ENCODE measurements around the gene CCDC85B.

CCDC85B gene

GRCh38 chr11:65857853-65858680, 32.4 kb upstream of the CCDC85B start, which contains the start of gene CFL1:
Gene CFL1 (minus strand): TSS chr11:65858180. CDS start chr11:65858099, 81 bp downstream.
- peak; percentile 99 for DNase-seq (ENCODE audit: low read depth)

DNA sequence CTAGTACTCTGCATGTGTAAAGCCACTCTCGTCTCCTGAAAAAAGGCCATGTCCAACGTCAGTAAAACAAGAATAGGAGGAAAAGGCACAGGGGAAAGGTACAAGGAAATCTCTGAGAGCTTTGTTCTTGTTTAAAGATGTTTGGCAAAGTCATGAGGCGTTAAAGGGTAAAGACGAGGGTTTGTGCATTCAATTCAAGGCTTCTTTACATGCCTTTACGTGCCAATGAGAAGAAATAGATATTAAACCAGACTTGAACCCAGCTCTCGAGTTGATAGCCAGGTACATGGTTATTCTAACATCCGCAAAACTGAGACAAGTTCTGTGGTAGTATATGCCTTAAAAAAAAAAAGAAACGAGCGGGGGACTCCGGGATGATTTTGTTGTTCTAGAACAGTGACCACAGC, 31.8 kb upstream of the CCDC85B start:
- no peak for DNase-seq (ENCODE audit: low read depth)

DNA sequence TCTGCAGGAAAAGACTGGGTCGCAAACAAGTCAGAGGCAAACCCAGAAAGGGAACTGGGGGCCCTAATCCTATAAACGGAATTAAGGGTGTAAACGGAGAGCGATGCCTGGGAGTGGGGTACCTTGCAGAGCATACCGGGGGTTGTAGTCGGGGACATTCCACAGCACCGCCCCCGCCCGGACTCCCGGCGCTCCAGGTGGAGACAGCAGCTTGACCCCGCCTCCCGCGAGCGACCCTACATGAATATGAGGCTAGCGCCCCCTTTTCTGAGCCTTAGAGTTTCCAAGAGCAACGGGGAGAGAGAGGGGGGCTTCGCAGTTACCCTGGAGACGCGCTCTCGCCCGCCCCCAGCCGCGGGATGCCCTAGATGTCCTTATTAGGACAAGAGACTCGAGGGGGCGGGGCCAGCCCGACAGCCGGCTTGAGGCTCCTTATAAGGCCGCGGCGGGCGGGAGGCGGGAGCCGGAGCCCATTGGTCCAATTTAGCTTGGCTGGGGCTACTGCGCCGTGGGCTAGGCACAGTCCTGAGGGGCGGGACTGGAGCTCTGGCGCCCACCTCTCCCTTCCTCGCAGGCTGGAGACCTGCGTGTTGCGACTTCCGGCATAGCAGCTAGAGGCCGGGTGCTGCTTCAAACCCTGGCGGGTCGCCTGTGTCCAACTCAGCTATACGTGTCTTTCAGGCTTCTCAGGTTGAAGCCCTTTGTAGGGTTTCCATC, 31.2 kb upstream of the CCDC85B start:
- DNase-seq (ENCODE audit: low read depth) = peak; percentile 98

DNA sequence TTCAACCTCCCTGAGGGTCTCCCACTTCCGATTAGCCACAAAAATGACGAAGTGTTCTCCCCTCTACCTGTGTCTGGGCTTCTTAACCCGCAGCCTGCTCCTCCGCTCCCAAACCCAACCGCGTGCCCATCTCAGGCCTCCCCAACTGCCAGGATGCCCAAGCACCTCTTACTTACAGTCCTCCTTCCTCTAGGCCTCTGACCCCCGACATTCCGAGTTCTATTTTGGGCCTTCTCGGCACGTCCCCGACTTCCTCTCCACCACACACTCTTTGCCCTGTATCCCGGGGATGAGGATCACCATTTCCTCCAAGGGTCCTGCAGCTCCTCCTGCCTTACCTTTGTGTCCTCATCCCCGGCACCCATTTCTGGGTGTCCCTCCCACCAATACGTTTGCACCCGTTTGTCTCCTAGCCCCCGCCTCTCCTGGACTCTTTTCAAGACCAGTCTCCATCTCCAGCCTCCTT, 30.6 kb upstream of the CCDC85B start:
- no peak for DNase-seq (ENCODE audit: low read depth)

- peak; percentile 95 for DNase-seq (ENCODE audit: low read depth)
Measured at GRCh38 chr11:65860278-65861164, 30.0 kb upstream of the CCDC85B start, which contains the start of gene MUS81. Gene MUS81 (plus strand): TSS chr11:65860433. CDS start chr11:65860754, 321 bp downstream.

DNA sequence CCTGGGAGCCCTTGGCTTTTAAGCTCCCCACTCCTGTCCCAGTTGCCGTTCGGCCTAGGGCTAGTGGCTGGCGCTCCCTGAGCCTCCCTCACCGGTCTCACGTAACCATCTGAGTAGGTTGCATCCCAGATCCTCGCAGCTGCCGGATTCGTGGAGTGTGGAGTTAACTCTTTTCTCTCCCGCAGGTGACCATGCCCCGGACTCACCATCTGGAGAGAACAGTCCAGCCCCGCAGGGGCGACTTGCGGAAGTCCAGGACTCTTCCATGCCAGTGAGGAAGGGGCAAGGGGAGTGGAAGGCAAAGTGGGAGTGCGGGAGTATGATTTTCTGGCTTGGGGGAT, 29.3 kb upstream of the CCDC85B start:
- no peak for DNase-seq (ENCODE audit: low read depth)

DNA sequence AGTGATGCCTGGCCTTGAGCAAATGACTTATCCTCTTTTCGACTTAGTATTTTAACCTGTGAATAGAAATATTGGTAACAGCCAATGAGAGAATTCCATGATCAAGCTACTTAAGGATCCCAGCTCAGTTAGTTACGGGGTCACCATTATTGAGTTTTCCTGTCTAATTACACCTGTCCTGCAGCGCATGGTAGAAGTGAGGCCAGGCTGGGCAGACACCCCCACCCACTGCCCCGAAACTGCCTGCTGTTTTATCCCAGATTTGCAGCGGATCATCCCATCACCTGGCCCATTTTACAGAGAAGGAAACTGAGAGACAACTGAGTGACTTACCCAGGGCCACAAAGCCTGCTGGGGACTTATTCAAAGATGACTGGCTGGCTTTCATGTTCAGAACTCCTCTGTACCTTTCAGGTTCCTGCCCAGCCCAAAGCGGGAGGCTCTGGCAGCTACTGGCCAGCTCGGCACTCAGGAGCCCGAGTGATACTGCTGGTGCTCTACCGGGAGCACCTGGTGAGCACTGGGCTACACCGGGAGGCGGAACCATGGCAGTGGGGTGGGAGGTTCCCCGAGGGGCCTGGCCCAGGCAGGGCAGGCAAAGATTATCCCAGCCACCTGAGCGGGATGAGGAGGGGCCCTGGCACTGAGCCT, 28.8 kb upstream of the CCDC85B start:
- DNase-seq (ENCODE audit: low read depth) = no peak

DNA sequence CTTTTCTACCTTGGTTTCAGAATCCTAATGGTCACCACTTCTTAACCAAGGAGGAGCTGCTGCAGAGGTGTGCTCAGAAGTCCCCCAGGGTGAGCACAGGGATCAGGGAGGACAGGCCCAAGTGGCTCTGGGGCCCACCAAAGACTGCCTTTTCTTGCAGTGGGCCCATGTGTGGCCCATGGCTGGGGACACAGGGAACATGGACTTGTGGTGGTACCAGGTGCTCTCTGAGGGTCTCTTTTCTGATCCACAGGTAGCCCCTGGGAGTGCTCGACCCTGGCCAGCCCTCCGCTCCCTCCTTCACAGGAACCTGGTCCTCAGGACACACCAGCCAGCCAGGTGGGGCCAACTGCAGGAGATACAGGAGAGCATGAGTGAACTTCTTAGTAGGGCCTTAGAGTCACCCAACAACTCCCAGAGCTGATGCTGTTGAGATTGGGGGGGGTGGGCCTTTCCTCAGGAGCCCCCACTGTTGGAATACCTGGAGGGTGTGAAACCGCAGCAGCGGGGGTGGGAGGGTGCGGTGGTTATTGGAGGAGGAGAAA, 28.2 kb upstream of the CCDC85B start:
- no peak for DNase-seq (ENCODE audit: low read depth)

DNA sequence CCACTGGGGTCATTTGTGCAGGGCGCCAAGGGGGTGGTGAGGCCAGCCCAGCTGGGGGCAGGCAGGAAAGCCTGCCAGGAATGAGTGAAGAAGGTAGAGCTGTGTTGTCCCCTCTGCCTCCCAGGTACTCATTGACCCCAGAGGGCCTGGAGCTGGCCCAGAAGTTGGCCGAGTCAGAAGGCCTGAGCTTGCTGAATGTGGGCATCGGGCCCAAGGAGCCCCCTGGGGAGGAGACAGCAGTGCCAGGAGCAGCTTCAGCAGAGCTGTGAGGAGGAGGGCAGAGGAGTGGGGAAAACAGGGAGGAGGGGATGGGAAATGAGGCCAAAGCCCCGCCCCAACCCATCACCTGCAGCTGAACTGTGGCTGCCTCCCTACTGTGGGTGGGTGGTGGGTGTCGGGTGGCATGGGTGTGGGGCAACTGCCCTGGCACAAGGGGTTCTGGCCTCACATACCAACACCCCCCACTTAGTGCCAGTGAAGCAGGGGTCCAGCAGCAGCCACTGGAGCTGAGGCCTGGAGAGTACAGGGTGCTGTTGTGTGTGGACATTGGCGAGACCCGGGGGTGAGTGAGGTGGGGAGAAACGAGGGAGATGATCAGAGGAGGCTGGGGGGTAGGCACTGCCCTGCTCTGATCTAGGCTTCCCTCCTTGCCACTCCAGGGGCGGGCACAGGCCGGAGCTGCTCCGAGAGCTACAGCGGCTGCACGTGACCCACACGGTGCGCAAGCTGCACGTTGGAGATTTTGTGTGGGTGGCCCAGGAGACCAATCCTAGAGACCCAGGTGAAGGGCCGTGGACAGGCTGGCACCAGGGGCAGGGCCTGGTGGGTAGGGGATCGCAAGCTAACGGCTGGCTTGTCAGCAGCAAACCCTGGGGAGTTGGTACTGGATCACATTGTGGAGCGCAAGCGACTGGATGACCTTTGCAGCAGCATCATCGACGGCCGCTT, 27.3 kb upstream of the CCDC85B start:
- no peak for DNase-seq (ENCODE audit: low read depth)

DNA sequence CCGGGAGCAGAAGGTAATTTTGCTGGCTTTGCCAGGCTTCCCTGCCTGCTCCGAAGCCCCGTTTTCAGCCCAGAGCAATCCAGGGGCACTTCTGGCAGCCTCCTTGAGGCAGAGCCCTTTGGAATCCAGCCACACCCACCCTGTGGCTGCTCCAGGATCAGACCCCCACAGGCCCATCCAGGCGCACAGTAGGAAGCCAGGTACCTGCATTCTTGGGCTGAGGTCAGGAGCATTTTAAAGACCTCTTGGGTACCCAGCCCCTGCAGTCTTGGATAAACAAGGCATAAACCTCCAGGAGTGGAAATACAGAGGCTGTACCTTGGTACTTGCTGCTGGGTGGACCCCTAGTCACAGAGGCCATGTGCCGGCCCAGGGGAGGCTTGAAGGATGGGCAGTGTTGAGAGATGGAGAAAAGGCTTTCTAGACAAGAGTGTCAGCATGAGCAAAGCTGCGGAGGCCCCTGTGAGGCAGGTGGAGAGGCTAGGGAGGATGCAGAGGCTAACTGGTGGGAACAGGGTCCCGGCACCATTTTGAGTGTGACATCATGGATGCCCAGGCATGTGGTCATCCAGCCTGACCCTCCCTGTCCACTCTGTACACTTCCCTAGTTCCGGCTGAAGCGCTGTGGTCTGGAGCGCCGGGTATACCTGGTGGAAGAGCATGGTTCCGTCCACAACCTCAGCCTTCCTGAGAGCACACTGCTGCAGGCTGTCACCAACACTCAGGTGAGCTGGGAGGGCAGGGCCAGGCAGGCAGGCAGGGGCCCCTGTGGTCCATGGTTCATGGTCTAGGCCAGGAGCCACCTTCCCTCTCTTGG, 26.4 kb upstream of the CCDC85B start:
- no peak for DNase-seq (ENCODE audit: low read depth)

DNA sequence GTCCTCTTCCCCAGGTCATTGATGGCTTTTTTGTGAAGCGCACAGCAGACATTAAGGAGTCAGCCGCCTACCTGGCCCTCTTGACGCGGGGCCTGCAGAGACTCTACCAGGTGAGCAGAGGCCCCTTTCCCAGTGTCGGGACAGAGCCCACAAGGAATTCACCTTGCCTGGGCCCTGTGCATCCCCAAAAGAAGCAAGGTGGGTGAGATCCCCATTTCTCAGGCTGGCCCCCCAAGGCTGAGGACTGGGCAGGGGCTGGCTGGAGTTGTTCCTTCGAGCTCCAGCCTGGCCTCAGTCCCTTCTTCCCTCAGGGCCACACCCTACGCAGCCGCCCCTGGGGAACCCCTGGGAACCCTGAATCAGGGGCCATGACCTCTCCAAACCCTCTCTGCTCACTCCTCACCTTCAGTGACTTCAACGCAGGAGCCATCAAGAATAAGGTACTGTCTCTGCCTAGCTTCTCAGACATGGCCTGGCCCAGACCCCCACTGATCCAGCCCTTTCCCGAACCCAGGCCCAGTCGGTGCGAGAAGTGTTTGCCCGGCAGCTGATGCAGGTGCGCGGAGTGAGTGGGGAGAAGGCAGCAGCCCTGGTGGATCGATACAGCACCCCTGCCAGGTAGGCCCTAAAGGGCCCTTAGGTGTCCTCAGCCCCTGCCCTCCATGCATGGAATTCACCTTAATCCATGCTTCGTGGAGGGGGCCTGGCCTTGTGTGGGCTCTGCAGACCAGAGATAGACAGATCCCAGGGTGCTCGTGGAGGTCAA, 25.6 kb upstream of the CCDC85B start:
- DNase-seq (ENCODE audit: low read depth) = no peak

DNA sequence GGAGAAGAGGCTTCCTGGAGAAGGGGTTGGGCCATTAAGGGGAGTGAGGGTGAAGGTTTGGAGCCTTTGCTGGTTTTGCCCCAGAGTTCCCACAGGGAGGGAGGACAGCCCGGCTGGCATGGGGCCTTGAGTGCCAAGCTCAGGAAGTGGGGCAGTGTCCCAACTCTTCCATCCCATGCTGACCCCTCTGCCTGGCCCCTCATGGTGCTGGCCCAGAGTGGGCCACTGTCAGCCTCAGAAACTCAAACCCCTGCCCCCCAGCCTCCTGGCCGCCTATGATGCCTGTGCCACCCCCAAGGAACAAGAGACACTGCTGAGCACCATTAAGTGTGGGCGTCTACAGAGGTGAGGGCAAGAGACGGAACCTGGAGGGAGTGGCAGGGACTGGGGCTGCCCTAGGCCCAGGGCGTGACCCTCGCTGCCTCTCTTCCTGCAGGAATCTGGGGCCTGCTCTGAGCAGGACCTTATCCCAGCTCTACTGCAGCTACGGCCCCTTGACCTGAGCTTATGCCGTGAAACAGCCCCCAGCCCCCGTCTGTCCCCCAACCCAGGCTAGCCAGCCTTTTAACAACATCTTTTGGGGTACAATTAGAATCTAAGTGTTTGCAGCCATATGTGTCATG, 24.8 kb upstream of the CCDC85B start:
- no peak for DNase-seq (ENCODE audit: low read depth)

GRCh38 chr11:65866509-65867283, 23.8 kb upstream of the CCDC85B start:
- DNase-seq (ENCODE audit: low read depth) = no peak

- no peak for DNase-seq (ENCODE audit: low read depth)
Measured at GRCh38 chr11:65867284-65868071, 23.0 kb upstream of the CCDC85B start.

- no peak for DNase-seq (ENCODE audit: low read depth)
Measured at GRCh38 chr11:65868076-65868667, 22.3 kb upstream of the CCDC85B start.

GRCh38 chr11:65868907-65869306, 21.6 kb upstream of the CCDC85B start:
- DNase-seq (ENCODE audit: low read depth) = no peak

All from activated T-cell treated with anti-CD3 and anti-CD28 coated beads for 48 hours (primary cell).